ENCODE measurements around the gene ANKRD37.

The ANKRD37 gene

GRCh38 chr4:185396724-185397385, at the start of gene ANKRD37:
Gene ANKRD37, plus strand, starts transcription at chr4:185396841. Its CDS starts 83 bp downstream, at chr4:185396924.
- TF ChIP-seq RARB (CRISPR knock-in tag; IDR thresholded peaks at IDR 0.05) = no peak
- TF ChIP-seq CSRNP3 (CRISPR knock-in tag; IDR thresholded peaks at IDR 0.05) = no peak
- no peak for TF ChIP-seq ZC3H10 (CRISPR knock-in tag; IDR thresholded peaks at IDR 0.05)

GRCh38 chr4:185346975-185347601, 49.6 kb upstream of the ANKRD37 start:
- ATAC-seq = no peak
- TF ChIP-seq SNAI2 (CRISPR knock-in tag; IDR thresholded peaks at IDR 0.05) (no peak), PATZ1 (CRISPR knock-in tag; IDR thresholded peaks at IDR 0.05; ENCODE audit: borderline replicate concordance) (no peak), CSDC2 (CRISPR knock-in tag; IDR thresholded peaks at IDR 0.05) (no peak), ZNF8 (CRISPR knock-in tag; IDR thresholded peaks at IDR 0.05) (no peak), BACH2 (CRISPR knock-in tag; IDR thresholded peaks at IDR 0.05; ENCODE audit: borderline replicate concordance) (no peak), RARB (CRISPR knock-in tag; IDR thresholded peaks at IDR 0.05) (no peak), CREB5 (CRISPR knock-in tag; IDR thresholded peaks at IDR 0.05; ENCODE audit: low read depth) (no peak), GLIS3 (CRISPR knock-in tag; IDR thresholded peaks at IDR 0.05) (no peak), ESRRG (CRISPR knock-in tag; IDR thresholded peaks at IDR 0.05) (no peak), OSR1 (CRISPR knock-in tag; IDR thresholded peaks at IDR 0.05) (no peak), ZFP3 (CRISPR knock-in tag; IDR thresholded peaks at IDR 0.05) (no peak), ZFP30 (CRISPR knock-in tag; IDR thresholded peaks at IDR 0.05) (no peak), TOX (CRISPR knock-in tag; IDR thresholded peaks at IDR 0.05; ENCODE audit: borderline replicate concordance) (no peak), ZC3H10 (CRISPR knock-in tag; IDR thresholded peaks at IDR 0.05) (no peak), ZNF70 (CRISPR knock-in tag; IDR thresholded peaks at IDR 0.05) (no peak), ARNTL (CRISPR knock-in tag; IDR thresholded peaks at IDR 0.05; ENCODE audit: borderline replicate concordance, low read depth) (no peak), ISL1 (CRISPR knock-in tag; IDR thresholded peaks at IDR 0.05) (no peak), PPARA (CRISPR knock-in tag; IDR thresholded peaks at IDR 0.05; ENCODE audit: borderline replicate concordance) (no peak), TCF4 (CRISPR knock-in tag; IDR thresholded peaks at IDR 0.05; ENCODE audit: borderline replicate concordance) (no peak)

More at GRCh38 chr4:185396724-185397385, at the start of gene ANKRD37:
- peak; percentile 10 for ATAC-seq

- no peak for ATAC-seq
- TF ChIP-seq ZFP3 (CRISPR knock-in tag; IDR thresholded peaks at IDR 0.05) (no peak), ZNF8 (CRISPR knock-in tag; IDR thresholded peaks at IDR 0.05) (no peak), OSR1 (CRISPR knock-in tag; IDR thresholded peaks at IDR 0.05) (no peak), PATZ1 (CRISPR knock-in tag; IDR thresholded peaks at IDR 0.05; ENCODE audit: borderline replicate concordance) (no peak), ZFP30 (CRISPR knock-in tag; IDR thresholded peaks at IDR 0.05) (no peak), TCF4 (CRISPR knock-in tag; IDR thresholded peaks at IDR 0.05; ENCODE audit: borderline replicate concordance) (no peak), ARNTL (CRISPR knock-in tag; IDR thresholded peaks at IDR 0.05; ENCODE audit: borderline replicate concordance, low read depth) (no peak), ESRRG (CRISPR knock-in tag; IDR thresholded peaks at IDR 0.05) (no peak)
These were observed 45.0 kb upstream of the ANKRD37 start for GRCh38 chr4:185351691-185352090.

- TF ChIP-seq ZFP30 (CRISPR knock-in tag; IDR thresholded peaks at IDR 0.05) = no peak
- TF ChIP-seq ZNF565 (CRISPR knock-in tag; conservative IDR thresholded peaks at IDR 0.05; ENCODE audit: low read depth) = no peak
- no peak for TF ChIP-seq ZNF8 (CRISPR knock-in tag; IDR thresholded peaks at IDR 0.05)
- TF ChIP-seq PPARA (CRISPR knock-in tag; IDR thresholded peaks at IDR 0.05; ENCODE audit: borderline replicate concordance) = no peak
- no peak for TF ChIP-seq CREB5 (CRISPR knock-in tag; IDR thresholded peaks at IDR 0.05; ENCODE audit: low read depth)
- no peak for TF ChIP-seq ZNF70 (CRISPR knock-in tag; IDR thresholded peaks at IDR 0.05)
- TF ChIP-seq ISL1 (CRISPR knock-in tag; IDR thresholded peaks at IDR 0.05) = no peak
- no peak for ATAC-seq
These were observed 44.4 kb upstream of the ANKRD37 start for GRCh38 chr4:185352202-185352601.
